SIG-M5 (cell line): ENCODE results near the gene RAB3C.
"Not testable (repeated sequence)": the region's sequence is repeated elsewhere in the genome, so short reads cannot be mapped to it uniquely, and the experiment has no call there.

ENCODE experiments used
- DNase-seq: peaks from one replicate; lab custom pipeline; 2025; lab: John Stamatoyannopoulos, UW

RAB3C gene

GRCh38 chr5:58675341-58675740 is 92.5 kb downstream of the RAB3C start:
- no peak for DNase-seq

GRCh38 chr5:58677650-58678049 is 94.8 kb downstream of the RAB3C start:
- no peak for DNase-seq

- no peak for DNase-seq
Observed at GRCh38 chr5:58680503-58680902, 97.6 kb downstream of the RAB3C start.

GRCh38 chr5:58681943-58682342 is 99.1 kb downstream of the RAB3C start:
- no peak for DNase-seq

- no peak for DNase-seq
Observed at GRCh38 chr5:58683567-58683966, 100.7 kb downstream of the RAB3C start.

GRCh38 chr5:58687079-58687478 is 104.2 kb downstream of the RAB3C start:
- DNase-seq, result no peak

GRCh38 chr5:58687595-58687994 is 104.7 kb downstream of the RAB3C start:
- no peak for DNase-seq

- DNase-seq, result not testable (repeated sequence)
Observed at GRCh38 chr5:58699088-58699761, 116.3 kb downstream of the RAB3C start.

- no peak for DNase-seq
Observed at GRCh38 chr5:58699762-58700118, 116.9 kb downstream of the RAB3C start.

- DNase-seq, result no peak
Observed at GRCh38 chr5:58703925-58704555, 121.2 kb downstream of the RAB3C start.

GRCh38 chr5:58706736-58707135 is 123.9 kb downstream of the RAB3C start:
- no peak for DNase-seq

- no peak for DNase-seq
Observed at GRCh38 chr5:58708456-58708855, 125.6 kb downstream of the RAB3C start.

GRCh38 chr5:58710425-58710824 is 127.5 kb downstream of the RAB3C start:
- DNase-seq, result not testable (repeated sequence)

GRCh38 chr5:58710871-58711270 is 128.0 kb downstream of the RAB3C start:
- no peak for DNase-seq

- no peak for DNase-seq
Observed at GRCh38 chr5:58711965-58712364, 129.1 kb downstream of the RAB3C start.

- no peak for DNase-seq
Observed at GRCh38 chr5:58714046-58714445, 131.2 kb downstream of the RAB3C start.

GRCh38 chr5:58715997-58716656 is 133.3 kb downstream of the RAB3C start:
- no peak for DNase-seq

GRCh38 chr5:58716713-58717112 is 133.8 kb downstream of the RAB3C start:
- DNase-seq, result no peak

GRCh38 chr5:58717303-58718007 is 134.6 kb downstream of the RAB3C start:
- no peak for DNase-seq

GRCh38 chr5:58718269-58718978 is 135.5 kb downstream of the RAB3C start:
- no peak for DNase-seq

- no peak for DNase-seq
Observed at GRCh38 chr5:58722160-58722559, 139.3 kb downstream of the RAB3C start.

- DNase-seq, result no peak
Observed at GRCh38 chr5:58724992-58725391, 142.1 kb downstream of the RAB3C start.
